Thoracic aorta (tissue), 2 donors: ENCODE results near the gene ATP6V0B. TPM values are rescaled to one million over a fixed set of nuclear protein-coding genes. Genes with fewer than 3 reads are reported as not detected.

Experiments used
- ATAC-seq: fragments of 150-250 bp; one replicate; pipeline ENCODE4 v1.8.0; 2017; ENCODE audit warnings: low read depth; ENCODE audit not compliant: insufficient number of reproducible peaks, low FRiP score
- DNase-seq: peaks from one replicate; pipeline ENCODE4 v3.0.0-alpha.2; 2020; ENCODE audit warnings: low spot score
- H3K27ac ChIP-seq, 2 donors: fragments of 200-600 bp; sonication (generic); 1 replicate in 1 of 2; 2 replicates in 1 of 2; pipeline ENCODE4 v1.5.1; 2016; ENCODE audit warnings: mild to moderate bottlenecking in 2 of 2, moderate library complexity in 2 of 2
- H3K27me3 ChIP-seq: fragments of 200-600 bp; sonication (generic); replicated peaks from 2 replicates; pipeline ENCODE4 v1.6.0; 2016; ENCODE audit warnings: mild to moderate bottlenecking; ENCODE audit not compliant: insufficient read depth
- H3K36me3 ChIP-seq: fragments of 200-600 bp; sonication (generic); one replicate; pipeline ENCODE4 v1.5.1; 2016
- H3K4me1 ChIP-seq, 2 donors: fragments of 200-600 bp; sonication (generic); 1 replicate in 1 of 2; 2 replicates in 1 of 2; pipeline versions ENCODE4 v1.5.1 to v1.6.0; 2016; ENCODE audit warnings: low read depth in 2 of 2, mild to moderate bottlenecking in 1 of 2; ENCODE audit not compliant: control insufficient read depth in 1 of 2
- H3K4me3 ChIP-seq: fragments of 200-600 bp; sonication (generic); 2 replicates; pipeline ENCODE4 v1.5.1; 2016; ENCODE audit warnings: mild to moderate bottlenecking
- H3K9me3 ChIP-seq: fragments of 200-600 bp; sonication (generic); 2 replicates; pipeline ENCODE4 v1.5.1; 2016
- CTCF ChIP-seq: fragments of 200-600 bp; sonication (generic); IDR thresholded peaks from one replicate; pipeline ENCODE4 v1.5.1; 2019; ENCODE audit warnings: antibody characterized with exemption
- total RNA-seq, 2 donors: library from RNA; depleted of rRNA; stranded (reverse); fragments of >200 nt; gene quantifications; one replicate each; pipeline versions ENCODE4 v1.1.0 to v1.2.3, GENCODE V29; 2016

Gene ATP6V0B
- total RNA-seq, 2 donors from 2014 or later = 72.3 to 136 TPM

- peaks cover 29 to 48% of the 10 kb centered on the region in 2 donors for H3K4me1 ChIP-seq
- no peaks in the 10 kb centered on the region for H3K9me3 ChIP-seq
- ATAC-seq = no peak
- TF ChIP-seq CTCF = no peak
- H3K4me3 ChIP-seq = peak overlapping the region; percentile 82
- DNase-seq = no peak
- peaks cover 11% of the 10 kb centered on the region for H3K36me3 ChIP-seq
- H3K27ac ChIP-seq = no peak overlapping the region
- no peaks in the 10 kb centered on the region for H3K27me3 ChIP-seq
Observed at GRCh38 chr1:43979261-43979527, 4.4 kb downstream of the ATP6V0B start.

GRCh38 chr1:43979528-43980254 lies 4.9 kb downstream of the ATP6V0B start:
- Histone ChIP-seq H3K4me3 (peak overlapping the region; percentile 82), H3K27me3 (no peaks in the 10 kb centered on the region), H3K27ac (peak overlapping the region; percentile 9 to 34), H3K9me3 (no peaks in the 10 kb centered on the region), H3K36me3 (peaks cover 11% of the 10 kb centered on the region), H3K4me1 (peaks cover 29 to 45% of the 10 kb centered on the region in 2 donors)
- ATAC-seq (no peak), DNase-seq (no peak)
- no peak for TF ChIP-seq CTCF

- DNase-seq (no peak), ATAC-seq (no peak)
- H3K9me3 ChIP-seq = no peaks in the 10 kb centered on the region
- H3K4me3 ChIP-seq = peak overlapping the region; percentile 82
- H3K36me3 ChIP-seq = peaks cover 11% of the 10 kb centered on the region
- no peak for TF ChIP-seq CTCF
- peak overlapping the region in 1 of 2 donors; percentile 9 for H3K27ac ChIP-seq
- H3K27me3 ChIP-seq = no peaks in the 10 kb centered on the region
- peaks cover 28 to 43% of the 10 kb centered on the region in 2 donors for H3K4me1 ChIP-seq
Observed at GRCh38 chr1:43980255-43981134, 5.7 kb downstream of the ATP6V0B start.

- DNase-seq (no peak), ATAC-seq (no peak)
- Histone ChIP-seq H3K4me1 (peaks cover 22 to 37% of the 10 kb centered on the region in 2 donors), H3K4me3 (no peak overlapping the region), H3K9me3 (no peaks in the 10 kb centered on the region), H3K27me3 (no peaks in the 10 kb centered on the region), H3K27ac (no peak overlapping the region), H3K36me3 (peaks cover 11% of the 10 kb centered on the region)
- TF ChIP-seq CTCF = no peak
Observed at GRCh38 chr1:43981135-43981491, 6.4 kb downstream of the ATP6V0B start.

- Histone ChIP-seq H3K27me3 (no peaks in the 10 kb centered on the region), H3K9me3 (no peaks in the 10 kb centered on the region), H3K4me3 (no peak overlapping the region), H3K27ac (no peak overlapping the region), H3K4me1 (peaks cover 17 to 32% of the 10 kb centered on the region in 2 donors), H3K36me3 (peaks cover 8% of the 10 kb centered on the region)
- no peak for DNase-seq
- no peak for TF ChIP-seq CTCF
- ATAC-seq = no peak
Observed at GRCh38 chr1:43981636-43982035, 6.9 kb downstream of the ATP6V0B start.
